HG02588 (cell line): ENCODE data around the gene PLEKHA6.

Experiments used
- ATAC-seq: cut with Tn5 transposase; IDR thresholded peaks from one replicate; pipeline ENCODE4 v1.9.1; 2021; ENCODE audit warnings: mild to moderate bottlenecking, moderate library complexity; ENCODE audit not compliant: unreplicated experiment

Gene PLEKHA6

GRCh38 chr1:204383163-204383904 lies 23.6 kb upstream of the PLEKHA6 start:
- ATAC-seq = no peak

GRCh38 chr1:204382714-204383083 lies 23.0 kb upstream of the PLEKHA6 start:
- no peak for ATAC-seq

- ATAC-seq = no peak
Observed at GRCh38 chr1:204380293-204380831, 20.6 kb upstream of the PLEKHA6 start.

- no peak for ATAC-seq
Observed at GRCh38 chr1:204377800-204378668, 18.3 kb upstream of the PLEKHA6 start.

- ATAC-seq = no peak
Observed at GRCh38 chr1:204376919-204377799, 17.4 kb upstream of the PLEKHA6 start.

GRCh38 chr1:204376465-204376864 lies 16.7 kb upstream of the PLEKHA6 start:
- no peak for ATAC-seq

GRCh38 chr1:204373911-204374310 lies 14.2 kb upstream of the PLEKHA6 start:
- no peak for ATAC-seq

GRCh38 chr1:204370176-204370575 lies 10.4 kb upstream of the PLEKHA6 start:
- ATAC-seq = no peak

GRCh38 chr1:204368996-204369726 lies 9.4 kb upstream of the PLEKHA6 start:
- ATAC-seq = no peak

GRCh38 chr1:204367956-204368355 lies 8.2 kb upstream of the PLEKHA6 start:
- ATAC-seq = no peak

- ATAC-seq = no peak
Observed at GRCh38 chr1:204367193-204367858, 7.6 kb upstream of the PLEKHA6 start.

GRCh38 chr1:204366759-204367158 lies 7.0 kb upstream of the PLEKHA6 start:
- no peak for ATAC-seq

GRCh38 chr1:204363335-204364114 lies 3.8 kb upstream of the PLEKHA6 start:
- peak; percentile 63 for ATAC-seq

- peak; percentile 10 for ATAC-seq
Observed at GRCh38 chr1:204362984-204363334, 3.2 kb upstream of the PLEKHA6 start.

GRCh38 chr1:204361781-204362180 lies 2.1 kb upstream of the PLEKHA6 start:
- ATAC-seq = no peak

GRCh38 chr1:204361341-204361771 lies 1.6 kb upstream of the PLEKHA6 start:
- no peak for ATAC-seq

GRCh38 chr1:204360314-204360713 lies 585 bp upstream of the PLEKHA6 start:
- no peak for ATAC-seq

- no peak for ATAC-seq
Observed at GRCh38 chr1:204359131-204359473, 627 bp downstream of the PLEKHA6 start.

GRCh38 chr1:204358605-204359004 lies 1.1 kb downstream of the PLEKHA6 start:
- no peak for ATAC-seq
